Mesenchymal stem cell (in vitro differentiated cells and primary cell): ENCODE results near the gene FXYD1.

Source experiments
- DNase-seq: peaks from one replicate; pipeline ENCODE4 v3.0.0-alpha.2; 2013
- H2AFZ ChIP-seq: one replicate; pipeline ENCODE4 v1.6.1; 2013; ENCODE audit warnings: low read depth, mild to moderate bottlenecking, control low read depth, inconsistent platforms, low read length, moderate library complexity
- H2AK5ac ChIP-seq: 2 replicates; pipeline ENCODE4 v1.6.1; 2013; ENCODE audit warnings: low read length, moderate library complexity, mild to moderate bottlenecking, inconsistent platforms; ENCODE audit not compliant: severe bottlenecking
- H2BK120ac ChIP-seq: one replicate; pipeline ENCODE4 v1.6.1; 2013; ENCODE audit warnings: low read depth, mild to moderate bottlenecking, inconsistent platforms, low read length, moderate library complexity
- H2BK12ac ChIP-seq, 2 experiments: one replicate each; pipeline ENCODE4 v1.6.1; 2013; ENCODE audit warnings: inconsistent platforms in 2 of 2, low read length in 2 of 2, mild to moderate bottlenecking in 2 of 2, moderate library complexity in 2 of 2, control low read depth in 1 of 2
- H2BK15ac ChIP-seq: one replicate; pipeline ENCODE4 v1.6.1; 2013; ENCODE audit warnings: mild to moderate bottlenecking, low read depth, inconsistent platforms; ENCODE audit not compliant: poor library complexity, severe bottlenecking
- H2BK5ac ChIP-seq: 2 replicates; pipeline ENCODE4 v1.6.1; 2013; ENCODE audit warnings: low read depth, mild to moderate bottlenecking, low read length, control low read depth, inconsistent platforms; ENCODE audit not compliant: poor library complexity, severe bottlenecking
- H3K14ac ChIP-seq, 2 experiments: one replicate each; pipeline ENCODE4 v1.6.1; 2013; ENCODE audit warnings: inconsistent platforms in 2 of 2, low read length in 2 of 2, control low read depth in 1 of 2, mild to moderate bottlenecking in 1 of 2, moderate library complexity in 1 of 2
- H3K18ac ChIP-seq, 2 experiments: one replicate each; pipeline ENCODE4 v1.6.1; 2013; ENCODE audit warnings: inconsistent platforms in 2 of 2, low read length in 2 of 2, control low read depth in 1 of 2, low read depth in 1 of 2, mild to moderate bottlenecking in 1 of 2
- H3K23ac ChIP-seq, 2 experiments: one replicate each; pipeline ENCODE4 v1.6.1; 2013; ENCODE audit warnings: inconsistent platforms in 2 of 2, low read length in 2 of 2, mild to moderate bottlenecking in 2 of 2, moderate library complexity in 2 of 2, control low read depth in 1 of 2
- H3K27ac ChIP-seq: 2 replicates; pipeline ENCODE4 v1.5.1; 2013; ENCODE audit warnings: mild to moderate bottlenecking, moderate library complexity, low read length, control low read depth, inconsistent platforms; ENCODE audit not compliant: poor library complexity, severe bottlenecking
- H3K27me3 ChIP-seq, 2 experiments: 2 replicates each; pipeline versions ENCODE4 v1.6.1 to v1.7.0; 2013; ENCODE audit warnings: low read length in 2 of 2, mild to moderate bottlenecking in 2 of 2, moderate library complexity in 2 of 2, control low read depth in 1 of 2, inconsistent platforms in 1 of 2; ENCODE audit not compliant: control insufficient read depth in 1 of 2, insufficient read depth in 1 of 2
- H3K36me3 ChIP-seq, 2 experiments: 2 replicates each; pipeline versions ENCODE4 v1.6.1 to v1.7.0; 2013; ENCODE audit warnings: low read length in 2 of 2, control low read depth in 1 of 2, inconsistent platforms in 1 of 2, low read depth in 1 of 2, mild to moderate bottlenecking in 1 of 2; ENCODE audit not compliant: insufficient read depth in 2 of 2, control insufficient read depth in 1 of 2
- H3K4ac ChIP-seq, 2 experiments: one replicate each; pipeline ENCODE4 v1.6.1; 2013; ENCODE audit warnings: inconsistent platforms in 2 of 2, low read length in 2 of 2, mild to moderate bottlenecking in 2 of 2, moderate library complexity in 2 of 2, control low read depth in 1 of 2, low read depth in 1 of 2
- H3K4me1 ChIP-seq: 2 replicates; pipeline ENCODE4 v1.6.1; 2013; ENCODE audit warnings: low read depth, low read length, control low read depth; ENCODE audit not compliant: control insufficient read depth, insufficient read depth
- H3K4me2 ChIP-seq: 2 replicates; pipeline ENCODE4 v1.6.1; 2013; ENCODE audit warnings: low read length, mild to moderate bottlenecking, inconsistent platforms; ENCODE audit not compliant: poor library complexity, severe bottlenecking
- H3K4me3 ChIP-seq, 2 experiments: 2 replicates each; pipeline versions ENCODE4 v1.5.1 to v1.7.0; 2013; ENCODE audit warnings: low read length in 2 of 2, mild to moderate bottlenecking in 2 of 2, control low read depth in 1 of 2, low read depth in 1 of 2; ENCODE audit not compliant: insufficient read depth in 1 of 2
- H3K79me1 ChIP-seq: replicated peaks from 2 replicates; pipeline ENCODE4 v1.6.1; 2013; ENCODE audit warnings: mild to moderate bottlenecking, control low read depth, low read length, inconsistent platforms; ENCODE audit not compliant: poor library complexity, severe bottlenecking
- H3K9ac ChIP-seq: 2 replicates; pipeline ENCODE4 v1.7.0; 2013; ENCODE audit warnings: mild to moderate bottlenecking, low read length, moderate library complexity
- H3K9me3 ChIP-seq: 2 replicates; pipeline ENCODE4 v1.7.0; 2013; ENCODE audit warnings: mild to moderate bottlenecking, low read length; ENCODE audit not compliant: control insufficient read depth
- H4K8ac ChIP-seq: one replicate; pipeline ENCODE4 v1.6.1; 2013; ENCODE audit warnings: inconsistent platforms, mild to moderate bottlenecking, low read length, moderate library complexity
- H4K91ac ChIP-seq: one replicate; pipeline ENCODE4 v1.6.1; 2013; ENCODE audit warnings: mild to moderate bottlenecking, low read length, inconsistent platforms
- WGBS: methylation state at CpG from one replicate; pipeline ENCODE4 v1.1.7; 2013; ENCODE audit warnings: mixed read lengths; 5-methylcytosine and 5-hydroxymethylcytosine counted together

The FXYD1 gene

DNA sequence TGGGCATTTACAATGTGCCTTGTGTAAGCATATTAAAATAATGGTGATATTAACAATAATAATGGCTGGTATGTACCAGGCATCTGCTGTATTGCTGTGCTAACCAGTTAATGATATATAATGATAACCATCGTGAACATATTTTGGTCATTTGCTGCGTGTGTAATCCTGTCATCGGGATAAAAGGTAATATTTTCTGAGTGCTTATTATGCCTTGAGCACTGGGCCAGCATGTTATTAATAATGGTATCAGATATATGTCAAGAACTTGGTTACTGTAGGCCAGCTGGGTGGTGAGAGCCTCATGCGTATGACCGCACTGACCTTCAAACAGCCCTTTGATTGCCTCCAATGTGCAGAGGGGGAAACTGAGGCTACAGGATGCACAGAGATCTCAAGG lies 45.2 kb upstream of the FXYD1 start:
- H3K14ac ChIP-seq = no peak overlapping the region
- WGBS = 95% methylated on average over 5 of the region's 5 CpGs
- no peaks in the 10 kb centered on the region for H3K9me3 ChIP-seq
- H2BK12ac ChIP-seq = no peak overlapping the region
- H3K18ac ChIP-seq = no peak overlapping the region
- H3K23ac ChIP-seq = no peak overlapping the region
- no peak overlapping the region for H2BK120ac ChIP-seq
- no peak overlapping the region for H3K9ac ChIP-seq
- H3K4ac ChIP-seq = no peak overlapping the region
- DNase-seq = no peak
- H2BK5ac ChIP-seq = no peak overlapping the region
- H3K4me2 ChIP-seq = no peak overlapping the region
- no peaks in the 10 kb centered on the region for H3K36me3 ChIP-seq
- H3K27ac ChIP-seq = no peak overlapping the region
- H3K27me3 ChIP-seq = peaks cover 6 to 12% of the 10 kb centered on the region in 2 experiments
- no peak overlapping the region for H2AFZ ChIP-seq
- H2BK15ac ChIP-seq = no peak overlapping the region
- peaks cover 6% of the 10 kb centered on the region for H3K4me1 ChIP-seq
- no peak overlapping the region for H4K91ac ChIP-seq
- no peak overlapping the region for H3K4me3 ChIP-seq
- H2AK5ac ChIP-seq = no peak overlapping the region
- H3K79me1 ChIP-seq = no peaks in the 10 kb centered on the region
- no peak overlapping the region for H4K8ac ChIP-seq

DNA sequence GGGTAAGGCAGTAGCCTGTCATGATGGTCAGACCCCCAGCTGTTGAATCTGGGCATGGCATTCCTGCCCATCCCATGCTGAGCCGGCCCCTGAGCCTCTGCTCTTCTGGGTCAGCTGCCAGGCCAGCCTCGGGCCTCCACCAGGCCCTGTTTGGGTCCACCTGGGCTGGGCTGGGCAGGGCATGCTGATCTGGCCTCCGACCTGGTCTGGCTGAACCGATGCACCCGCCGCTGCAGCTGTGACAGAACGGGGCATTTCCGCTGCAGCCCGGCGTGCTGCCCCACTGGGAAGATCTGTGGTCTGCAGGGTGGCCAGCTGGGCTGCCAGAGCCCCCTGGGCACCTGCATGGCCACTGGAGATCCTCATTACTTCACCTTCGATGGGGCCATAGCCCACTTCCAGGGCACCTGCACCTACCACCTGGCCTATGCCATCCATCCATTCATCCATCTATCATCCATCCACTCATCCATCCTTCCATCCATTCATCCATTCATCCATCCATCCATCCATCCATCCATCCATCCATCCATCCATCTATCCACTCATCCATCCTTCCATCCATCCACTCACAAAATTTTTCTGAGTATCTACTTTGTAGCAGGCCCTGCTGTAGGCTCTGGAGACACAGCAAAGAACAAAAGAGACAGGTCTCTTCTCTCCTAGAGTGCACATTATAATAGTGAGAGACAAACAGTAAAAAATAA lies 44.5 kb upstream of the FXYD1 start:
- Histone ChIP-seq H3K18ac (no peak overlapping the region), H3K23ac (no peak overlapping the region), H3K79me1 (no peaks in the 10 kb centered on the region), H4K8ac (no peak overlapping the region), H2AK5ac (no peak overlapping the region), H2BK120ac (no peak overlapping the region), H3K27me3 (peaks cover 6 to 12% of the 10 kb centered on the region in 2 experiments), H2BK12ac (no peak overlapping the region), H3K36me3 (no peaks in the 10 kb centered on the region), H2BK5ac (no peak overlapping the region), H3K4ac (no peak overlapping the region), H2AFZ (no peak overlapping the region), H3K9me3 (no peaks in the 10 kb centered on the region), H3K4me3 (no peak overlapping the region), H3K9ac (no peak overlapping the region), H3K27ac (no peak overlapping the region), H3K4me1 (peaks cover 4% of the 10 kb centered on the region), H2BK15ac (no peak overlapping the region), H3K14ac (no peak overlapping the region), H3K4me2 (no peak overlapping the region), H4K91ac (no peak overlapping the region)
- no peak for DNase-seq
- WGBS = 83% methylated on average over 11 of the region's 11 CpGs

DNA sequence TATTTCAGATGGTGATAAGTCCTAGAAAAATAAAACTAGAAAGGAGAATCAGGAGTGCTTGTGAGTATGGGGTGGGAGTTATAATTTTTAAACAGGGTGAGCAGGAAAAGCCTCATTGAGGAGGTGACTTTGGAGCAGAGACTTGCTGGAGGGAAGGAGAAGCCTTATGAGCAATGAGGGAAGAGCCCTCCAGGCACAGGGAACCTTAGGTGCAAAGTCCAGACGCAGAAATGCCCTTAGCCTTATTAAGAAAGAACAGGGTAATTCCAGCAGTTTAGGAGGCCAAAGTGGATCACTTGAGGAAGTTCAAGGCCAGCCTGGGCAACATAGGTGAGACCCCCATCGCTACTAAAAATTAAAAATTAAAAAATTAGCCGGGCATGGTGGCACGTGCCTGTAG lies 44.0 kb upstream of the FXYD1 start:
- no peaks in the 10 kb centered on the region for H3K9me3 ChIP-seq
- H3K23ac ChIP-seq = no peak overlapping the region
- H3K14ac ChIP-seq = no peak overlapping the region
- no peaks in the 10 kb centered on the region for H3K36me3 ChIP-seq
- H2BK5ac ChIP-seq = no peak overlapping the region
- no peak overlapping the region for H2AFZ ChIP-seq
- H2AK5ac ChIP-seq = no peak overlapping the region
- no peak overlapping the region for H3K18ac ChIP-seq
- H2BK15ac ChIP-seq = no peak overlapping the region
- no peak overlapping the region for H3K4ac ChIP-seq
- peaks cover 4% of the 10 kb centered on the region for H3K4me1 ChIP-seq
- H2BK120ac ChIP-seq = no peak overlapping the region
- no peak overlapping the region for H4K91ac ChIP-seq
- WGBS = 100% methylated on average over 4 of the region's 4 CpGs
- no peak overlapping the region for H3K4me2 ChIP-seq
- no peak overlapping the region for H3K9ac ChIP-seq
- DNase-seq = no peak
- no peak overlapping the region for H2BK12ac ChIP-seq
- no peak overlapping the region for H4K8ac ChIP-seq
- peaks cover 6 to 16% of the 10 kb centered on the region in 2 experiments for H3K27me3 ChIP-seq
- no peaks in the 10 kb centered on the region for H3K79me1 ChIP-seq
- H3K4me3 ChIP-seq = no peak overlapping the region
- H3K27ac ChIP-seq = no peak overlapping the region

DNA sequence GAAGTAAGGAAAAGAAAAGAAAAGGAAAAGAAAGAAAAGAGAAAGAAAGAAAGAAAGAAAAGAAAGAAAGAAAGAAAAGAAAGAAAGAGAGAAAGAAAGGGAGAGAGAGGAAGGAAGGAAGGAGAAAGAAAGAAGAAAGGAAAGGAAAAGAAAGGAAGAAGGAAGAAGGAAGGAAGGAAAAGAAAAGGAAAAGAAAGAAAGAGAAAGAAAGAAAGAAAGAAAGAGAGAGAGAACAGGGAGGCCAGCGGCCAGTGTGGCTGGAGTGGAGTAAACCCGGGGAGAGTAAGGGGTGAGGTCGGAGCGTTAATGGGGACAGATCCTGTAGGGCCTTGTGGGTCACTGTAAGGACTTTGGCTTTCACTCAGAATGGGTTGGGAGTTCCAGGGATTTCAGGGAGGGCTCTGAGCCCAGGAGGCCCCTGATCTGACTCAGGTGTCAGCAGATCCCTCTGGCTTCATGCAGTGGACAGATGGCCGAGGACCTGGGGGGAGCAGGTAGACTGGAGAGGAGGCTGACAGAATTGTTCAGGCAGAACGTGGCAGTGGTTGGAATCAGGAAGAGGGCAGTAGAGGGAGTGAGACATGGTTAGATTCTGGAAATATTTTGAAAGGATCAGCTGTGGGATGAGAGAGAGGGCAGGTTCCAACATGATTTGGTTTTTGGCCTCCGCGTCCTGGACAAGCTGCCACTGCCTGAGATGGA lies 42.8 kb upstream of the FXYD1 start:
- Histone ChIP-seq H3K14ac (no peak overlapping the region), H3K4me2 (no peak overlapping the region), H3K9me3 (no peaks in the 10 kb centered on the region), H3K9ac (no peak overlapping the region), H3K23ac (no peak overlapping the region), H2BK120ac (no peak overlapping the region), H3K4me3 (no peak overlapping the region), H2AFZ (no peak overlapping the region), H3K27me3 (peaks cover 8 to 9% of the 10 kb centered on the region in 2 experiments), H3K18ac (no peak overlapping the region), H2AK5ac (no peak overlapping the region), H4K91ac (no peak overlapping the region), H3K36me3 (no peaks in the 10 kb centered on the region), H2BK5ac (no peak overlapping the region), H2BK12ac (no peak overlapping the region), H3K4ac (no peak overlapping the region), H4K8ac (no peak overlapping the region), H2BK15ac (no peak overlapping the region), H3K79me1 (no peaks in the 10 kb centered on the region), H3K27ac (no peak overlapping the region), H3K4me1 (peaks cover 4% of the 10 kb centered on the region)
- DNase-seq = no peak
- WGBS = 72% methylated on average over 8 of the region's 8 CpGs
